Measurements from ENCODE around the gene FMOD. TPM values are rescaled to one million over a fixed set of nuclear protein-coding genes. Genes with fewer than 3 reads are reported as not detected.

The FMOD gene
- not detected for total RNA-seq

DNA sequence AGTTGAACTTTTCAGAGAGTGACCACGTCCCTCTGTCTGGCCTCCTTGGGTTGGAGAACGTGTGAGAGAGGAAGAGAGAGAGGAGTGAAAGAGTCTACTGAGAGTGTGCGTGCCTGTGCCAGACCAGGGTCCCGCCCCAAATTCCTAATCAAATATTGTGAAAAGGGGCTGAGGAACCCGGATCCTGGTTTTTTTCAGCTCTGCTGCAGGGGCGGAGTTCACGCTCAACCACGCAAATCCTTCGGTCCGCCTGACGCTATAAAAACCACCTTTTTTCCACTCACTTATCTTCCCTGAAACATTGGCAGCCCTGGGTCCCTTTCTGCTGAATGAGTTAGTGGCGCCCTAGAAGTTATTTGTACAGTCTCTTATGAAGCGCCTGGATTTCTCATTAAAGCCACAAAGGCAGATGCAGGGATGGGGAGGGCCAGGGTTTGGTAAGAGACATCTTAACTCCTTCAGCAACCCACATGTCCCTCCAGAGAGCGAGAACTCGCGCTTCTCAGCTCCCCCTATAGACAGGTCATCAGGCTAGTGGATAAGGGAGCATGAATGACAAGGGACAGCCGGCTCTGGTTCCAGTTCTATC is at the start of gene FMOD:
FMOD (minus strand) TSS at position 86 of the 589 bp plus-strand sequence. CDS start 2,852 bp downstream, outside the sequence.

DNA sequence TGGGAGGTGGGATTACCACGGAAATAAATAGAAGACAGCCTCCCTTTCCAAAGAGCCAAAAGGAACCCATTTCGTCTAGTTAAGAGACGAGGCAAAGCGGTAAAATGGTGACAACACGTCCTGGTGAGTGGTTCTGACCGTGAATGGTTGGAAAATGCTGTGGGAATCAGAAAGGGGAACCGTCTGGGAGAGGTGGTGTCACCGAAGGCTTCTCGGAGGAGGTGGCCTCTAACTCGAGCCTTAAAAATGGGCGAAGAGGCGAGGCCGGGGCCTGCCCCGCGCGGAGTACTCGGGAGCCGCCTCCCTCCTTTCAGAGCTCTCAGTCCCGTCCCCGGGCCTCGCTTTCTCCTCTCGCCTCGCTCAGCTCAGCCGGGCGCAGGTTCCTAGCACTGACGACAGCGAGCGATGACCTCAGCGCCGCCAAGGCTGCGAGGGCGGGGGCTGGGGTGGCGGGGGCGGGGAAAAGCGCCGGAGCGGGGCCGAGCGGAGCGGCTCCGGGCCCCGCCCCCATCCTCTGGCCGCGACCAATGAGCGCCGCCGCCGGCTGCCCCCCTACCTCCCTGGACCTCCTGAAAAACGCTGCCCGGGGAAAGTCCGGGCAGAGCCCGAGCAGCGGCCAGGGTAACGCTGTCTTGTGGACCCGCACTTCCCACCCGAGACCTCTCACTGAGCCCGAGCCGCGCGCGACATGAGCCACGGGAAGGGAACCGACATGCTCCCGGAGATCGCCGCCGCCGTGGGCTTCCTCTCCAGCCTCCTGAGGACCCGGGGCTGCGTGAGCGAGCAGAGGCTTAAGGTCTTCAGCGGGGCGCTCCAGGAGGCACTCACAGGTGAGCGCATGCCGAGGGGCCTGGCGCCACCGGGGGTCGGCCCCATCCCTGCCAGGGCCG is 45.8 kb downstream of the FMOD start, which contains the start of gene BTG2:
BTG2 (plus strand) TSS at position 601 of the 890 bp plus-strand sequence; CDS start at position 689, 88 bp downstream.

Small RNAs within 50 kb of the gene (small RNA-seq; reads per million reads assigned to genes)
- 0 reads per million in 2 donors for gene AL359837.1
- 0.58 to 2.0 reads per million in 2 donors for gene RNU6-487P

Other genes with a start within 250 kb of the FMOD start
- gene ADORA1, start 223.4 kb downstream of the FMOD start, total RNA-seq, result 1 to 10 TPM in 1 of 2 donors, not detected in 1; 1.0 TPM
- not detected for gene MYBPH, start 175.3 kb downstream of the FMOD start, total RNA-seq
- under 1 TPM in 1 of 2 donors, not detected in 1; under 0.01 TPM for gene CHI3L1, start 164.4 kb downstream of the FMOD start, total RNA-seq
- not detected for gene CHIT1, start 121.4 kb downstream of the FMOD start, total RNA-seq
- gene BTG2, start 45.6 kb downstream of the FMOD start, total RNA-seq, result 1 to 10 TPM; 3.3 to 5.2 TPM
- gene PRELP, start 124.7 kb upstream of the FMOD start, total RNA-seq, result under 1 TPM; 0.33 to 0.34 TPM
- not detected for gene OPTC, start 143.0 kb upstream of the FMOD start, total RNA-seq

All from melanocyte of skin (primary cell).